Measurements from ENCODE around the gene CCDC86.

Gene CCDC86

GRCh38 chr11:60847896-60848295, 6.0 kb downstream of the CCDC86 start:
- no peak for DNase-seq (ENCODE audit: low read depth)
- no peak for TF ChIP-seq CTCF (conservative IDR thresholded peaks at IDR 0.05; ENCODE audit: low read length)
- H3K4me3 ChIP-seq (ENCODE audit: low read length), result no peak overlapping the region

- no peak for TF ChIP-seq CTCF (conservative IDR thresholded peaks at IDR 0.05; ENCODE audit: low read length)
- DNase-seq (ENCODE audit: low read depth), result no peak
- H3K4me3 ChIP-seq (ENCODE audit: low read length), result no peak overlapping the region
Measured at GRCh38 chr11:60848714-60849151, 6.8 kb downstream of the CCDC86 start.

- no peak for TF ChIP-seq CTCF (conservative IDR thresholded peaks at IDR 0.05; ENCODE audit: low read length)
- no peak for DNase-seq (ENCODE audit: low read depth)
Measured at GRCh38 chr11:60849641-60850520, 8.0 kb downstream of the CCDC86 start.

DNA sequence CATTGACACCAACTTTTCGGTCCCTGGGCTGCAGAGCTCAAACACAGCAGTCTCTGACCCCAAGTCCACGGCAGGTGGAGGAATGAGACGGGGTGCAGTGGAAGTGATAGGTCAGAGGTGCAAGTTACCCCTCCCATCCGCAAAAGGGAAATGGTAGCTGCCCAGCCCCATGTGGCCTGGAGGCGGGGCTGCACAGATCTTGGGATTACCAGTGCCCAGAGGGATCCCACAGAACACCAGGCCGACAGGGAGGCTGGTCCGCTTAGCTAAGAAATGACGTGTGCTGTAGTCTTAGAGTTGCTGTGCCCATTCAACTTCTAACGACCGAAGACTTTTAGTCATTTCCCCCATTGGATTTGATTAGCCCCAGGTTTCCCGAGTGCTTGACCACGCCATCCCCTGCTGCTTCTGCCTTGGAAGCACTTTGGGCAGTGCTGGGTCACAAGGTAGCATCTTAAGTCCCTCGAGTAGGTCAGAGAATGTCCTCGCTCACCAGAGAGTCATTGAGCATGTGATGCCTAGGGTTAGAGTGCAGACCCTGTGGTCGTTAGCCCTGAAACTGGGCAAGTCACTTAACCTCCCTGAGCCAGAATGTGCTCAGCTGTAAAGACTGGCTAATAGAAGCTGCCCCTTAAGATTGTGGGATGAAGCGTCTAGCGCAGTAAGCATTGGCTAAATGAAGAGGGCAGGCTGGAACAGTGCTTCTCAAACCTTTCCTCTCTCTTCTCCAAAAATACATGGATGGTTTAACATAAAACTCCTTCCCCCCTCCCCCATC, 9.6 kb downstream of the CCDC86 start:
- no peak for DNase-seq (ENCODE audit: low read depth)
- TF ChIP-seq CTCF (conservative IDR thresholded peaks at IDR 0.05; ENCODE audit: low read length), result no peak
- no peak overlapping the region for H3K4me3 ChIP-seq (ENCODE audit: low read length)

More at GRCh38 chr11:60849641-60850520, 8.0 kb downstream of the CCDC86 start:
- no peak overlapping the region for H3K4me3 ChIP-seq (ENCODE audit: low read length)

- no peak overlapping the region for H3K4me3 ChIP-seq (ENCODE audit: low read length)
- no peak for DNase-seq (ENCODE audit: low read depth)
Measured at GRCh38 chr11:60852117-60852981, 10.4 kb downstream of the CCDC86 start.

More at GRCh38 chr11:60852117-60852981, 10.4 kb downstream of the CCDC86 start:
- no peak for TF ChIP-seq CTCF (conservative IDR thresholded peaks at IDR 0.05; ENCODE audit: low read length)
